ENCODE results near the gene NCOA5. TPM values are rescaled to one million over a fixed set of nuclear protein-coding genes. Genes with fewer than 3 reads are reported as not detected.
A peak's percentile ranks its signal among the peaks of the same experiment; 100 is the strongest.

NCOA5 gene
- total RNA-seq, 1 experiment from 2014 or later = 34.4 TPM

DNA sequence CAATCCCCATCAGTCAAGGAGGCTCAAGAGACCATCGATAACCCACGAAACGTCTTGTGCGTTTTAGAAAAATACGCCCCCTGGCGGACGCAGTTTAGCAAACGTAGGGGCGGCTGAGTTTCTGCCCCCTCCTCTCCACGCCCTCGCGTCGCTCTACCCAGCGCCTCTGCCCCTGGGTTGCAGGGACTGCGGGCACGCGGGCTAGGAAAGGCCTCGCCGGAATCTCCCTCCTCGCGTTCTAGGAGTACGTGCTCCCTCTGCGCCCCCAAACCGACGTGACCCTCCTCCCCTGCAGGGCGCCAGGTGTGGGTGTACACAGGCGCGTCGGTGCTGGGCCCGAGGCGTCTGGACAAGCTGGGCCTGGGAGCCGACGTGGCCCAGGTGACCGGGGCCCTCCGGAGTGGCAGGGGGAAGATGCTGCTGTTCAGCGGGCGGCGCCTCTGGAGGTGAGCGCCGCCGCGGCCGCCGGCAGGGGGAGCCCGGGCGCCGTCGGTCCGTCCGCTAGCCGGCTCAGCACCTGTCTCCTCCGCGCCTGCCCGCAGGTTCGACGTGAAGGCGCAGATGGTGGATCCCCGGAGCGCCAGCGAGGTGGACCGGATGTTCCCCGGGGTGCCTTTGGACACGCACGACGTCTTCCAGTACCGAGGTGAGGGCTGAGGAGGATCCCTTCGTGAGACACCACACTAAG is 75.8 kb downstream of the NCOA5 start:
- Mint-ChIP-seq H3K9me3 (ENCODE audit: low read depth, unreplicated experiment) (peaks cover 2% of the 10 kb centered on the region), H3K36me3 (ENCODE audit: insufficient read depth, unreplicated experiment) (peaks cover 5% of the 10 kb centered on the region), H3K27me3 (ENCODE audit: unreplicated experiment) (peaks cover 89% of the 10 kb centered on the region), H3K4me1 (ENCODE audit: low read depth, unreplicated experiment) (peaks cover 31% of the 10 kb centered on the region), H3K27ac (ENCODE audit: unreplicated experiment) (no peak overlapping the region), H3K4me3 (ENCODE audit: low read depth, unreplicated experiment) (peak overlapping the region; percentile 55)
- no TSS peak for BruUV-seq (replicated peaks)
- DNase-seq = peak; percentile 87
- CTCF ChIA-PET = interaction anchor here (0.6 to 4.0 kb wide), 13 partner anchors 9 to 424 kb away, joined by 3 to 26 read pairs (median 4); no protein-coding TSS in a partner anchor
- TF ChIP-seq CTCF (IDR thresholded peaks at IDR 0.05; ENCODE audit: unreplicated experiment) = peak; percentile 92
- intact Hi-C loops (cut with micrococcal nuclease; ENCODE audit: unreplicated experiment) = loop anchor here (2.0 kb wide), 1 partner anchor 27 kb away; no protein-coding TSS in a partner anchor

GRCh38 chr20:46013322-46013828 is 76.4 kb downstream of the NCOA5 start:
- no TSS peak for BruUV-seq (replicated peaks)
- peaks cover 5% of the 10 kb centered on the region for H3K36me3 Mint-ChIP-seq (ENCODE audit: insufficient read depth, unreplicated experiment)
- no peak overlapping the region for H3K27ac Mint-ChIP-seq (ENCODE audit: unreplicated experiment)
- CTCF ChIA-PET = interaction anchor here (0.6 to 4.0 kb wide), 11 partner anchors 8 to 399 kb away, joined by 3 to 26 read pairs (median 4); no protein-coding TSS in a partner anchor
- no peak for TF ChIP-seq CTCF (IDR thresholded peaks at IDR 0.05; ENCODE audit: unreplicated experiment)
- H3K9me3 Mint-ChIP-seq (ENCODE audit: low read depth, unreplicated experiment) = peaks cover 2% of the 10 kb centered on the region
- H3K4me1 Mint-ChIP-seq (ENCODE audit: low read depth, unreplicated experiment) = peaks cover 31% of the 10 kb centered on the region
- intact Hi-C loops (cut with micrococcal nuclease; ENCODE audit: unreplicated experiment) = loop anchor here (2.0 kb wide), 1 partner anchor 27 kb away; no protein-coding TSS in a partner anchor
- H3K27me3 Mint-ChIP-seq (ENCODE audit: unreplicated experiment) = peaks cover 89% of the 10 kb centered on the region
- no peak for DNase-seq
- H3K4me3 Mint-ChIP-seq (ENCODE audit: low read depth, unreplicated experiment) = peak overlapping the region; percentile 55

DNA sequence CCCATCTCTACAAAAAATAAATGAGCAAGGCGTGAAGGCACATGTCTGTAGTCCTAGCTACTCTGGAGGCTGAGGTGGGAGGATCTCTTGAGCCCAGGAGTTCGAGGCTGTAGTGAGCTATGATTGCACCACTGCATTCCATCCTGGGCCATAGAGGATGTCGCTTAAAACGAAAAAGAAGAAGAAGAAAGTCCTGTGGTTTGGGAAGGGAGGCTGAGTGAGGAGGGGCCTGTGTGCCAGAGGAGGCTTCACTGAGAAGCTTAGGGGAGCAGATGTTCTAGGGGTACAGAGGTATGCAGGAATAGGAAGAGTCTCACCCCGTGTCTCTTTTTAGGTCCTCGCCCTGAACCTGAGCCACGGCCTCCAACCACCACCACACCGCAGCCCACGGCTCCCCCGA is 76.8 kb downstream of the NCOA5 start:
- peaks cover 31% of the 10 kb centered on the region for H3K4me1 Mint-ChIP-seq (ENCODE audit: low read depth, unreplicated experiment)
- CTCF ChIA-PET = interaction anchor here (0.7 to 4.0 kb wide), 7 partner anchors 8 to 120 kb away, joined by 3 to 26 read pairs (median 4); no protein-coding TSS in a partner anchor
- H3K27ac Mint-ChIP-seq (ENCODE audit: unreplicated experiment) = no peak overlapping the region
- peaks cover 89% of the 10 kb centered on the region for H3K27me3 Mint-ChIP-seq (ENCODE audit: unreplicated experiment)
- no peak for TF ChIP-seq CTCF (IDR thresholded peaks at IDR 0.05; ENCODE audit: unreplicated experiment)
- BruUV-seq (replicated peaks) = no TSS peak
- peaks cover 2% of the 10 kb centered on the region for H3K9me3 Mint-ChIP-seq (ENCODE audit: low read depth, unreplicated experiment)
- DNase-seq = no peak
- H3K36me3 Mint-ChIP-seq (ENCODE audit: insufficient read depth, unreplicated experiment) = peaks cover 5% of the 10 kb centered on the region
- no peak overlapping the region for H3K4me3 Mint-ChIP-seq (ENCODE audit: low read depth, unreplicated experiment)
- intact Hi-C loops (cut with micrococcal nuclease; ENCODE audit: unreplicated experiment) = loop anchor here (2.0 kb wide), 1 partner anchor 26 kb away; no protein-coding TSS in a partner anchor

- no TSS peak for BruUV-seq (replicated peaks)
- H3K4me1 Mint-ChIP-seq (ENCODE audit: low read depth, unreplicated experiment) = peaks cover 31% of the 10 kb centered on the region
- H3K9me3 Mint-ChIP-seq (ENCODE audit: low read depth, unreplicated experiment) = peaks cover 2% of the 10 kb centered on the region
- DNase-seq = peak; percentile 49
- intact Hi-C loops (cut with micrococcal nuclease; ENCODE audit: unreplicated experiment) = loop anchor here (2.0 kb wide), 1 partner anchor 25 kb away; no protein-coding TSS in a partner anchor
- H3K27me3 Mint-ChIP-seq (ENCODE audit: unreplicated experiment) = peaks cover 88% of the 10 kb centered on the region
- TF ChIP-seq CTCF (IDR thresholded peaks at IDR 0.05; ENCODE audit: unreplicated experiment) = peak; percentile 48
- CTCF ChIA-PET = interaction anchor here (1.0 to 4.0 kb wide), 2 partner anchors 25 to 42 kb away, joined by 3 to 26 read pairs; no protein-coding TSS in a partner anchor
- peak overlapping the region; percentile 15 for H3K27ac Mint-ChIP-seq (ENCODE audit: unreplicated experiment)
- H3K36me3 Mint-ChIP-seq (ENCODE audit: insufficient read depth, unreplicated experiment) = peaks cover 5% of the 10 kb centered on the region
- H3K4me3 Mint-ChIP-seq (ENCODE audit: low read depth, unreplicated experiment) = peak overlapping the region; percentile 0
These were observed 77.9 kb downstream of the NCOA5 start for GRCh38 chr20:46011631-46012482.

Data from Calu3 (cell line).